DOHH2 (cell line): Measurements from ENCODE around the gene ISCA2.

Experiments
- EZH2phosphoT487 ChIP-seq: fragments of 200-600 bp; sonication (generic); IDR thresholded peaks from 2 replicates; pipeline ENCODE4 v1.6.1; 2017; ENCODE audit warnings: borderline replicate concordance, mild to moderate bottlenecking, antibody characterized with exemption, low read length, moderate library complexity, mixed read lengths
- TF ChIP-seq, protein P1 (sequence below): fragments of 200-600 bp; sonication (generic); IDR thresholded peaks from one replicate; pipeline ENCODE4 v1.5.1; 2014; ENCODE audit warnings: antibody characterized with exemption, mild to moderate bottlenecking, low read depth, low read length; ENCODE audit not compliant: poor library complexity, severe bottlenecking

GRCh38 chr14:74517731-74518130, 24.2 kb downstream of the ISCA2 start:
- TF ChIP-seq, protein P1, sequence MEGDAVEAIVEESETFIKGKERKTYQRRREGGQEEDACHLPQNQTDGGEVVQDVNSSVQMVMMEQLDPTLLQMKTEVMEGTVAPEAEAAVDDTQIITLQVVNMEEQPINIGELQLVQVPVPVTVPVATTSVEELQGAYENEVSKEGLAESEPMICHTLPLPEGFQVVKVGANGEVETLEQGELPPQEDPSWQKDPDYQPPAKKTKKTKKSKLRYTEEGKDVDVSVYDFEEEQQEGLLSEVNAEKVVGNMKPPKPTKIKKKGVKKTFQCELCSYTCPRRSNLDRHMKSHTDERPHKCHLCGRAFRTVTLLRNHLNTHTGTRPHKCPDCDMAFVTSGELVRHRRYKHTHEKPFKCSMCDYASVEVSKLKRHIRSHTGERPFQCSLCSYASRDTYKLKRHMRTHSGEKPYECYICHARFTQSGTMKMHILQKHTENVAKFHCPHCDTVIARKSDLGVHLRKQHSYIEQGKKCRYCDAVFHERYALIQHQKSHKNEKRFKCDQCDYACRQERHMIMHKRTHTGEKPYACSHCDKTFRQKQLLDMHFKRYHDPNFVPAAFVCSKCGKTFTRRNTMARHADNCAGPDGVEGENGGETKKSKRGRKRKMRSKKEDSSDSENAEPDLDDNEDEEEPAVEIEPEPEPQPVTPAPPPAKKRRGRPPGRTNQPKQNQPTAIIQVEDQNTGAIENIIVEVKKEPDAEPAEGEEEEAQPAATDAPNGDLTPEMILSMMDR, result no peak
- TF ChIP-seq EZH2phosphoT487, result no peak
